LNCaP clone FGC (cell line): ENCODE data around the gene HEG1.

Experiments used
- DNase-seq: peaks from one replicate; pipeline ENCODE4 v3.0.0-alpha.2; 2011; ENCODE audit warnings: low read depth
- H3K4me3 ChIP-seq: 2 replicates; pipeline ENCODE4 v1.5.1; 2011; ENCODE audit warnings: mild to moderate bottlenecking, low read depth, low read length, control low read depth
- CTCF ChIP-seq: IDR thresholded peaks from 2 replicates; pipeline ENCODE4 v1.5.1; 2012; ENCODE audit warnings: mild to moderate bottlenecking; ENCODE audit not compliant: control insufficient read depth, insufficient read depth; ENCODE audit errors: extremely low read depth

The HEG1 gene

GRCh38 chr3:124923833-124924232, 132.0 kb downstream of the HEG1 start:
- DNase-seq, result peak; percentile 72
- peak; percentile 15; the same call in 1 of the 2 replicates for TF ChIP-seq CTCF
- H3K4me3 ChIP-seq, result no peak overlapping the region

- DNase-seq, result peak; percentile 73
- no peak for TF ChIP-seq CTCF
- H3K4me3 ChIP-seq, result no peak overlapping the region
Measured at GRCh38 chr3:124920718-124921117, 135.1 kb downstream of the HEG1 start.

GRCh38 chr3:124919756-124920155, 136.0 kb downstream of the HEG1 start:
- no peak for DNase-seq
- no peak for TF ChIP-seq CTCF
- H3K4me3 ChIP-seq, result no peak overlapping the region

GRCh38 chr3:124918524-124918923, 137.3 kb downstream of the HEG1 start:
- no peak overlapping the region for H3K4me3 ChIP-seq
- no peak for TF ChIP-seq CTCF
- DNase-seq, result no peak

GRCh38 chr3:124916837-124917409, 138.9 kb downstream of the HEG1 start:
- no peak for DNase-seq
- TF ChIP-seq CTCF, result no peak
- H3K4me3 ChIP-seq, result no peak overlapping the region
